ENCODE measurements around the gene DBNDD1.
A peak's percentile ranks its signal among the peaks of the same experiment; 100 is the strongest.
"Not testable (repeated sequence)": the region's sequence is repeated elsewhere in the genome, so short reads cannot be mapped to it uniquely, and the experiment has no call there.

The DBNDD1 gene

GRCh38 chr16:89986600-89986999 is 32.7 kb downstream of the DBNDD1 start:
- DNase-seq = no peak

GRCh38 chr16:89985219-89985618 is 34.0 kb downstream of the DBNDD1 start:
- DNase-seq = no peak

DNA sequence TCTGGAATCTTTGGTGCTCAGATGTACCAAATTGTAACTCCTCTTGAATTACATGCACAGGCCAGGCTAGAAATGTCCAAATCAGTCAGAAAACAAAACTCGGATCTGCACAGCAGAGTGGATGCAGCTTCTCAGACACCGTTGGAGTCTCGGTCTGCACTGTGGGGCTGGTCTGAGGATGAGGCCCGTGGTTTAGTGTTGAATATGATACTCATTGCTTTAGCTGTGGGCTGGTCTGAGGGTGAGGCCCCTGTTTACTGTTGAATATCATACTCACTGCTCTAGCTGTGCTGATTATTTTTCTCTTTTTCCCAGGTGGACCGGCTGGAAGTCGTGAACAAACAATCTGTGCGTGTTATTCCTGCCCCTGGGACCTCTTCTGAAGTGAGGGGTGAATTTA is 35.0 kb downstream of the DBNDD1 start:
- no peak for DNase-seq

- no peak for DNase-seq
Observed at GRCh38 chr16:89983536-89983935, 35.7 kb downstream of the DBNDD1 start.

DNA sequence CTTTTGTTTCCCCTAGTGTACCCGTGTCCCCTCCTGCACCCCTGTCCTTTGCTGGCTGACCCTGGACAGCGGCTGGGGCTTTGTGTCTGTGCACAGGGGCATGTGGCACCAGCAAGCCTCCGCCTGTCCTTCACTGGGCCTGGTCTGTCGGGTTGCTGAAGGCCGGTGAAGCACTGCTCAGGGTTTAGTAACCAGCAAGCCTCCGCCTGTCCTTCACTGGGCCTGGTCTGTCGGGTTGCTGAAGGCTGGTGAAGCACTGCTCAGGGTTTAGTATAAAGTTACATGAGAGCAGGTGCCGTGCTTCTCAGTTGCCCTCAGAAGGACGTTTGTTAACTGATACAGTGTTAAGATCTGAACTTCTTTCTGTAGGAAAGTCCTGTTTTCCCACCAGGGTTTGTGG is 36.9 kb downstream of the DBNDD1 start:
- DNase-seq = no peak

DNA sequence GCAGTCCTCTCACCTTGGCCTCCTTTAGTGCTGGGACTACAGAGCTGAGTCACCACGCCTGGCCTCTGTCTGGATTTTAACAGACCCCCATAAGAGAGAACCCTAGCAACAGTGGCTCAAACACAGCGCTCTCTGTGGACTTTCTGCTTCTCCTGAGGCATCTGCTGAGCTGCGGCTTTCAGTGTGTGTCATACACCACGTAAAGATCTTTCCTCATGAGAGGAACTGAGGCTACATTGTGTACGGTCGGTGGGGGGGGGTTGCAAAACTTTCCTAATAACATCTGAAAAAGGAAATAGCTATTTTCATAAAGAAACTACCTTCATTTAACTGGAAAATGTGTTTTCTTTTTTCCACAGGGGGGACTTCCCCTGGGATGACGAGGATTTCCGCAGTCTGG is 37.8 kb downstream of the DBNDD1 start:
- no peak for DNase-seq

DNA sequence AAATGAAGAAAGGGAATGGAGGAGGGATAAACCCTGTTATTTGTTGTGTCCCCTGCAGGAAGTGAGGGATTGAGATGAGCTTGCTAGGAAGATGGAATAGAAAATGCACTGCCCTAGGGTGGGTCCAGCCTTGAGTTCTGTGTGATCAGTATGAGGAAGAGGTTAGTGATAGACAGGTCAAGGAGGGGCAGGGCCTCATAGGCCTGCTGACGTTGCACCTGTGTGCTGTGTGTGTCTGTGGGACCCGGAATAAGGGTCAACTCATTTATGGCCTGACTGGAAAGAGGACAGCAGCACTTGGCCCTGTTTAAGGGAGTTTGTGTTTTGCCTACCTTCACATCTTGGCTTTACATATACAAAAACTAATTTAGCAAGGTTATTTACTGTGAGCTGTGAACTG is 44.4 kb downstream of the DBNDD1 start:
- no peak for DNase-seq

GRCh38 chr16:89973654-89974335 is 45.5 kb downstream of the DBNDD1 start:
- no peak for DNase-seq

- DNase-seq = no peak
Observed at GRCh38 chr16:89973235-89973634, 46.0 kb downstream of the DBNDD1 start.

DNA sequence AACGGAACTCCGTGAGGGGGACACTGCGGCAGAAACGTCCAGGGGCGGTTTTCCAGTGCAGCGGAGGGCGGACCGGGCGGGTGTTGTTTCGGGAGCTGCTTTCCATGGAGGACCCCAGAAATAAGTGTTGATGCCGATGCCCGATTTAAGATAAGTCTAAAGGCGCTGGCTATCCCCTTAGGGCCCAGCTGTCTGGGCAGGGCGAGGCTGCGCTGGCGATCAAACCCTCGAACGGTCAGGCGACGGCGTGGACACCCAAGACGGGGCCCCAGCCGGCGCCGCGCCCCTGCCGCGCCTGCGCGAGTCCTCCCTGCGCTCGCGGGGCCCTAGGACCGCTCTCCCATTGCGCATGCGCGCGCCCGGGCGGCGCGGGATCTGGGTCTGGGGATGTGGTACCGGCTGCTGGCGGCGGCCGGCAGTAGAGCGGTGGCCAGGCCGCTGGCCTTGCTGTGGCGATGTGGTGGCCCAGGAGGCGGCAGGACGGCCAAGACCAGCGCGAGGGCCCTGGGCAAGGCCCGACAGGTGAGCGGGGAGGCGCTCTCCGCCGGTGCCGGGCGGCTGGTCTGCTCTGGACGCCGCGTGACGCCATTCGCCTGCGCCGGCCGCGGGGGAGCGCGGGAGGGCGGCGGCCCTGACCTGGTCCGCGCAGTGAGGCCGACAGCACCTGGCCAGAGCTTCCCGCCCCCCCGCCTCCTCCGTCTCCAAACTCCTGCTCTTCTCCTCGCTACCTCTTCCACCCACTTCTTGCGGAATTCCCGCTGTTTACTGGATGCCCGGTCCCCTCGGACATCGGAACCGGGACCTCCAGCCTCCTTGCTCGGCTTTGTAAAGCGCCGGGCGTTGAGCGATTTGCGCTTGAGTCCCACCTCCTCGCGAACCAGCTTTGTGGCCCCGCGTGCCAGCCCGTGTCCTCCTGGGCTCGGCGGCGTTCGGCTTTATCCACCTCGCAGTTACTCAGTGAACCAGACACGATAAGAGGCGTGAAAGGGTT is 46.7 kb downstream of the DBNDD1 start:
- peak; percentile 82 for DNase-seq

- DNase-seq = no peak
Observed at GRCh38 chr16:89971495-89972243, 47.6 kb downstream of the DBNDD1 start.

- no peak for DNase-seq
Observed at GRCh38 chr16:89969741-89970410, 49.4 kb downstream of the DBNDD1 start.

GRCh38 chr16:89968074-89968473 is 51.2 kb downstream of the DBNDD1 start:
- not testable (repeated sequence) for DNase-seq

DNA sequence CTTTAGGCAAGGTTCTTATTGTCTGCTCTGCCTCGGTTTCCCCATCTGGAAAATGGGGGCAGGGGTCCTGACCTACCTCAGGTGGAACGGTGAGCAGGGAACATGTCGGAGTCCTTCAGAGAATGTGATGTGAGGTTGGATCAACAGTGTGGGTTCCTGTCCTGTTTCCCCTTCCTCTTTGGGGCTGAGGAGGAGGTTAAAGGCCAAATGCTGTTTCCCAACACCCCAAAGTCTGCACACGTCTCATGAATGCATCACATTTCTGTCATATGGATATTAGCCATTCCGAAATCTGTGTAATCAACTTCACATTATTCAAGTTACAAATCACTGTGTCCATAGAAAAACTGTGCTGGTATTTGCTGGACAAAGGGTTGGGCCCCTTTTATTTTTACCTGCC is 51.8 kb downstream of the DBNDD1 start:
- not testable (repeated sequence) for DNase-seq

DNA sequence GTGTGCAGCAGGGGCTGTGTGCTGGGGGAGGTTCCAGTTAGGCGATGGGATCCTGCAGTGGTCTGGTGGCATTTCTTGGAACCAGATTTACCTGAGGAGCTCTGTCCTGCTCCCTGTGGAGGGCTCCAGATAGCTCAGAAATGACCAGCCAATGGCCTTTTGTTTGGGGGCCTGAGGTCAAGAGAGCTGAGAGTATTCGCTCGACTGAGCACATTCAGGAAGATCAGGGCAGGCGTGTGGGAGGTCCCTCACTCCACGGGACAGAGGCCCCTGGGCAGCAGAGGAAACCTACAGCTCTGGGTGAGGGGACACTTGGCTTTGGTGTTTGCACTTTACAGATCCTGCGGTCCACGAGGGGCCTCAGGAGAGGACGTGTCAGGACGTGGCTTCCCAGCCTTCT is 52.5 kb downstream of the DBNDD1 start:
- DNase-seq = no peak

- DNase-seq = no peak
Observed at GRCh38 chr16:89965447-89966225, 53.6 kb downstream of the DBNDD1 start.

DNA sequence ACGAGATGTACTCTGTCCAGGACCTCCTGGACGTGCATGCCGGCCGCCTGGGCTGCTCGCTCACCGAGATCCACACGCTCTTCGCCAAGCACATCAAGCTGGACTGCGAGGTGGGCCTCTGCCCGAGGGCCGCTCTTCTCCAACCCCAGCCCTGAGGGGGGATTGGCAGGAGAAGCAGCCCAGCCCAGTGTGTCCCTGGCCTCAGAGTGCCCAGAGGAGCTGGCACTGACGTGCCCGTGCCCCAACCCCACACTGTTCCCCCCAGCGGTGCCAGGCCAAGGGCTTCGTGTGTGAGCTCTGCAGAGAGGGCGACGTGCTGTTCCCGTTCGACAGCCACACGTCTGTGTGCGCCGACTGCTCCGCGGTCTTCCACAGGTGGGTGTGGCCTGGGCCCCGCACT is 55.1 kb downstream of the DBNDD1 start:
- no peak for DNase-seq

- no peak for DNase-seq
Observed at GRCh38 chr16:89962754-89963498, 56.3 kb downstream of the DBNDD1 start.

- DNase-seq = no peak
Observed at GRCh38 chr16:89961920-89962319, 57.3 kb downstream of the DBNDD1 start.

- no peak for DNase-seq
Observed at GRCh38 chr16:89960966-89961365, 58.3 kb downstream of the DBNDD1 start.

- DNase-seq = no peak
Observed at GRCh38 chr16:89958596-89958995, 60.7 kb downstream of the DBNDD1 start.
